ENCODE data around the gene NR2C1. TPM values are rescaled to one million over a fixed set of nuclear protein-coding genes. Genes with fewer than 3 reads are reported as not detected.

NR2C1 gene
- total and polyA plus RNA-seq, 10 of the 15 experiments (the other 5 are each of a cell fraction or from before 2014, with no cell fraction given) = 8.8 to 38.1 (median 31.3) TPM

GRCh38 chr12:95105540-95105939 is 32.1 kb upstream of the NR2C1 start:
- BruUV-seq (replicated peaks) = no TSS peak
- DNase-seq (ENCODE audit: low read depth, low spot score) (no peak), FAIRE-seq (no peak), ATAC-seq (no peak)
- CTCF ChIA-PET = interaction anchor here (1.1 kb wide), 1 partner anchor 11 kb away, joined by 3 read pairs; no protein-coding TSS in a partner anchor
- Histone ChIP-seq H3K27ac (ENCODE audit: control insufficient read depth, insufficient read depth) (no peak overlapping the region), H3K4me2 (ENCODE audit: control insufficient read depth, insufficient read depth) (no peak overlapping the region), H3K4me1 (ENCODE audit: control insufficient read depth, insufficient read depth, low read length) (peaks cover 19% of the 10 kb centered on the region), H3K4me3 (no peak overlapping the region), H2AFZ (ENCODE audit: control insufficient read depth, low read depth, low read length) (no peak overlapping the region), H3K27me3 (replicated peaks in 1 of 2; ENCODE audit: control insufficient read depth in 2 of 2, insufficient read depth in 2 of 2, low read length in 1 of 2) (no peaks in the 10 kb centered on the region; a peak in 1 of 4 replicates), H3K9me3 (replicated peaks; ENCODE audit: control insufficient read depth, insufficient read depth, low read length) (no peaks in the 10 kb centered on the region), H4K20me1 (ENCODE audit: control insufficient read depth, insufficient read depth) (no peaks in the 10 kb centered on the region), H3K9ac (ENCODE audit: control insufficient read depth, insufficient read depth, low read length) (no peak overlapping the region), H3K79me2 (ENCODE audit: control insufficient read depth, insufficient read depth, low read length) (no peaks in the 10 kb centered on the region), H3K36me3 (ENCODE audit: control insufficient read depth in 2 of 2, insufficient read depth in 2 of 2, low read length in 1 of 2) (no peaks in the 10 kb centered on the region)
- POLR2A ChIA-PET = interaction anchor here (0.5 kb wide), 1 partner anchor 1065 kb away, joined by 5 read pairs; no protein-coding TSS in a partner anchor
- in situ Hi-C loops (cut with MboI) = no loop called here
- RAD21 ChIA-PET (ENCODE audit: unreplicated experiment) = interaction anchor here (1.3 kb wide), 1 partner anchor 429 kb away, joined by 4 read pairs; no protein-coding TSS in a partner anchor
- WGBS (ENCODE audit: insufficient coverage, insufficient replicate concordance, low lambda C conversion rate, missing lambda C conversion rate) = 76% methylated on average over 8 of the region's 8 CpGs
- intact Hi-C loops (cut with micrococcal nuclease; ENCODE audit: unreplicated experiment) = no loop called here
- SMC1A ChIA-PET (ENCODE audit: uncharacterized antibody, unreplicated experiment) = no interaction called here
- TF ChIP-seq SKIL (IDR thresholded peaks at IDR 0.05; ENCODE audit: low read depth, poor library complexity, severe bottlenecking) (no peak), TAF1 (IDR thresholded peaks at IDR 0.05; ENCODE audit: borderline replicate concordance, low read depth, low read length) (no peak), HDGF (IDR thresholded peaks at IDR 0.05) (no peak), YY1 (IDR thresholded peaks at IDR 0.05; ENCODE audit: low read depth, low read length) (no peak), SUPT20H (IDR thresholded peaks at IDR 0.05; ENCODE audit: borderline replicate concordance, control insufficient read depth, low read depth, low read length) (no peak), IRF5 (IDR thresholded peaks at IDR 0.05; ENCODE audit: borderline replicate concordance) (no peak), REST (IDR thresholded peaks at IDR 0.05; ENCODE audit: low read depth, low read length) (no peak), MYB (IDR thresholded peaks at IDR 0.05; ENCODE audit: borderline replicate concordance, low read depth, low read length) (no peak), SPI1 (IDR thresholded peaks at IDR 0.05; ENCODE audit: borderline replicate concordance, insufficient read depth, low read depth, low read length) (no peak), ZNF687 (IDR thresholded peaks at IDR 0.05) (no peak)

Data from GM12878 (cell line).